NCI-H510A treated with DMSO at 0.1 percent for 48 hours (cell line): Measurements from ENCODE around the gene ERH.
"Not testable (repeated sequence)": the region's sequence is repeated elsewhere in the genome, so short reads cannot be mapped to it uniquely, and the experiment has no call there.

Source experiments
- DNase-seq: peaks from one replicate; lab custom pipeline; 2025; lab: John Stamatoyannopoulos, UW

ERH gene

DNA sequence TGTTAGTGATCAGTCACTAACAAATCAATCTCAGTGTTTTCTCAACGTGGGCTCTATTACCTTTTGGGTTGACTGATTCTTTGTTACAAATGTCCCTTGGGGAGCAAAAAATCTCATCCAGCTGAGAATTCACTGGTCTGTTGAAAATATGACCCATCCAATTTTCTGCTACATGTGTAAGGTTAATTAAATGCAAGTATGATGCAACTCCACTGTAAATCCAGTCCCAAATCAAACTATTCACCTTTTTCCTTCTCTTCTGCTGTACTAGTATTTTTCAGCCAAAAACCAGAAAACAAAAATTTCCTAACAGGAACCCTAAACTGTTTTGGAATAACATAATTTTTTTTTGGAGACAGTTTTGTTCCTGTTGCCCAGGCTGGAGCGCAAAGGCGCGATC lies 2.2 kb downstream of the ERH start:
- DNase-seq, result no peak

DNA sequence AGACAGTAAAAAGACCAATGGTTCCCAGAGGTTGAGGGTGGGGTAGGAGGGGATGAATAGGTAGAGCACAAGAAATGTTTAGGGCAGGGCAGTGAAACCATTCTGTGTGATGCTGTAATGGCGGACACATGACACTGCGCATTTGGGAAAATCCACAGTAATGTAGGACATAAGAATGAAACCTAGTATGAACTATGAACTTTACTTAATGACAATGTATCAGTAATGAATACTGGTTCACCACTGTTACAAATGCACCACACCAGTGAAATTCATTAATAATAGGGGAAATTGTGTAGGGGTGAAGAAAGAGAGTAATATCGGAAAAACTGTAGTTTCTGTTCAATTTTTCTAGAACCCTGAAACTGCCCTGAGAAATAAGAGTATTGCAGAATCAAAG lies 5.6 kb downstream of the ERH start:
- no peak for DNase-seq

DNA sequence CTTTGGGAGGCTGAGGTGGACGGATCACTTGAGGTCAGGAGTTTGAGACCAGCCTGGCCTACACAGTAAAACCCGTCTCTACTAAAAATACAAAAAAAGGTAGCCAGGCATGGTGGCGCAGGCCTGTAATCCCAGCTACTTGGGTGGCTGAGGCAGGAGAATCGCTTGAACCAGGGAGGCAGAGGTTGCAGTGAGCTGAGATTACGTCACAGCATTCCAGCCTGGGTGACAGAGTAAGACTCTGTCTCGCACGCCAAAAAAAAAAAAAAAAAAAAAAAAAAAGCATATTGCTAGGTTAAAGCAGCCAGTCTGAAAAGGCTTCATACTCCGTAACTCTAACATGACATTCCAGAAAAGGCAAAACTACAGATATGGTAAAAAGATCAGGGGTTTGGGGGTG lies 6.7 kb downstream of the ERH start:
- not testable (repeated sequence) for DNase-seq

DNA sequence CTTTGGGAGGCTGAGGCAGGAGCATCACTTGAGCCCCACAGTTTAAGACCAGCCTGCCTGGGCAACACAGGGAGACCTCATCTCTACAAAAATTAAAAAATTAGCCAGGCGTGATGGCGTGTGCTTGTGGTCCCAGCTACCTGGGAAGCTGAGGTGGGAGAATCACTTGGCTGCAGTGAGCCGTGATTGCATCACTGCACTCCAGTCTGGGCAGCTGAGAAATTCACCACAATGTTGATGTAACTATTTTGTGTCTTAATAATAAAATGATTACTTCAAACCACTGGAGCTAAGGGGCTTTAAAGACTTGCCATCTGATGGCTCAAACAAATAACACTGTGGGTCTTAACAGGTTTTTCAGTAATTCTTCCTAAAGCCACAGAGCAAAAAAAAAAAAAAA lies 10.8 kb downstream of the ERH start:
- DNase-seq, result no peak

DNA sequence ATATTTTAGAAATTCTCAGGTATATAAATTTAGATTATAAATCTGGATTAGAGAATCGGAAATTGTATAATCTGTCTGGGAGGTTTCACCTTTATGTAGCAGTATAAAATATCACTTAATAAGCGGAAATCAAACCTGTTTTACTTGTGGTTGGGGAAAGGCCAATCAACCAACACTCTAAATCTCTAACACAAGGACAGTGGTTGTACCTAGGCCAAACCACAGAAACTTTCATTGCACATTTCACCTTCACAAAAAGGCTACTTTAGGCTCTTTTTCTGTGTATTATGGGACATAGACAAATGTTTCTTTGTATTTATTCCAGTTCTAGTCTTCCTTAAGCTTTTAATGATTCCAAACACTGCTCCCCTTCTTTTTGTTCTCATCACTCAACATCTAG lies 19.8 kb downstream of the ERH start:
- DNase-seq, result no peak

DNA sequence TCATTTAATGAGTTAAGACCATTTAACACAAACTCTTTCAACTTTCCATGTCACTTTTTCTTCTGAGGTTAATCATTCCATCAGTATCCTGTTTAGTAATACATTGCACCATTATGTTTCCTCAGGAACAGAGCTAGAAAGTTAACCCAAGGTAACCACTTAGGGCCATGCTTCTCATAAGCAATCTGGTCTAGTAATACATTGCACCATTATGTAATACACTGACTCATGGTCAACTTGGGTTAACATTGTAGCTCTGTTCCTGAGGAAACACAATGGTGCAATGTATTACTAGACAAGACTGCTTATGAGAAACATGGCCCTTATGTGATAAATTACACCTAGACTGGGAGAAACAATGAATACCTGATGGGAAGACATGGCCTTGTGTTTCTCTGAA lies 21.7 kb downstream of the ERH start:
- no peak for DNase-seq

DNA sequence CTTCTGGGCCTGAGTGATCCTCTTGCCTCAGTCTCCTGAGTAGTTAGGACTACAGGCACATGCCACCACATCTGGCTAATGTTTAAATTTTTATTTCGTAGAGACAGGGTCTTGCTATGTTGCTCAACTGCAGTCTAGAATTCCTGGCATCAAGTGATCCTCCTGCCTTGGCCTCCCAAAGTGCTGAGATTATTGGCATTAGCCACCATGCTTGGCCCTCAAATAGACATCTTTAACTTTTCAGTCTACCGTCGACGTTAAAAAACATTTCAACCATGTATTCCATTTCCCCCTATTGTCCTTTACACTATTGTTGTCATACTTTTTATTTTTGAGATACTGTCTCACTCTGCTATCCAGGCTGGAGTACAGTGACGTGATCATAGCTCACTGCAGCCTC lies 22.4 kb downstream of the ERH start:
- no peak for DNase-seq

DNA sequence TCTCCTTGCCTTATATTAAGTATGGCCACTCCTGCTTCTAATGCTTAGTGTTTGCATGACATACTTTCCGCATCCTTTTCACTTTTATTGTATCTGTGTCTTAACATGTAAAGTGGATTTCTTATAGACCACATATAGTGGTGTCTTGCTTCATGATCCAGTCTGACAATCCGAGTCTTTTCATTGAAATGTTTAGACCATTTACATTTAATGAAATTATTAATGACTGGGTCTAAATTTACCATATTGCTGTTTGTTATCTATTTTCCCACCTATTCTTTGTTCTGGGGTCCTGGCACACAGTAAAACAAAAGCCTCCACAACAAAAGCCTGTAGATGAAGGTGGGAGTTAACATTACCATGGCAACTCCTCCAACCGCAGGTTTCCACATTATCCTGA lies 22.9 kb downstream of the ERH start:
- no peak for DNase-seq

DNA sequence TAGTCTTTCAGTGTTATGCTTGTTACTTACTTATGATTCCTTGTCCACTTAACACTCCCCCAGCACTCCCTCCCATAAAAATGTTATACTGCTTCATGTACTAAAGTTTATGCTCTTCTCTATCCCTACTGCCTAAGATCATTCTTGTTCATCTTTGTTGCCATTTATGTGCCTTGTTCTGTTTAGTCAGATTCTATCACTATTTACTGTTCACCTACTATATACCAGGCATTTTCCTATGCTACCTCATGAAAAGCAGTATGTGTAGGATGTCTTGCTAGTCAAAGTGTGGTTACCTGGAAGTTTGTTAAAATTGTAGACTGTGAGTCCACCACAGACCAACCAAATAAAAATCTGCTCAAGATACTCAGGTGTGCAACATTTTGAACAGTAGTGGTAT lies 23.9 kb downstream of the ERH start:
- no peak for DNase-seq

DNA sequence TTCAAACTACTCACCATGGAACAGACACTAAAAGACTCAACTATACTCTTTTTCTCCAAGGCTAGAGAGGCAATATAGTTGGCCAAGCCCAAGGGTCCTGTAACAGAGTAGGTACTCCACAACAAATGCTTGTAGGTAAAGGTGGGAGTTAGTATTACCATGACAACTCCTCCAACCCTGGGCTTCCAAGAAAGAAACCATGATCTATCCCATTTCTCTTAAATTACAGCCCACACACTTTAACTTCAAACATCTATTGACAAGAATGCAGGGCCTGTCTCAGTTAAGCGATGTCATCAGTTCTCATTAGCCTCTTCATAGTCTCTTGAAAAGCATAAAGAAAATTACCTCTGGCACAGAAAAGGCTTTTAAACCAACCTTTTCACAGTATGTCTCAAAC lies 25.0 kb downstream of the ERH start:
- no peak for DNase-seq

DNA sequence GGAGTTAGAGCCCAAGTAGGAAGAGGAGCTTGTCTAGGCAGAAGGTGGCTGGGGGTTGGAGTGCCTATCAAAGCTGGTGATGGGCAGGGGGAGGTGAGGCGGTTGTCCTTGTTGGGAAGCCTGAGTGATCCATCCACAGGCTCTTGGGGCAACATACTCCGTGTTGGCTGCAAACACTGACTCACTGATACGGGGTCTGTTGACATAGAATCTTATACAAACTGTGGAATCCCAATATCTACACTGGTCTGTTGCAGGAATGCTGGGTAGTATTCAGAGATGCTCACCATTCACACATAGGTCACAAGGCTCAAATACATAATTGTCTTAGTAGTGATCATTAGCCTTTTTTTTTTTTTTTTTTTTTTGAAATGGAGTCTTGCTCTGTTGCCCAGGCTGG lies 26.0 kb downstream of the ERH start:
- no peak for DNase-seq

DNA sequence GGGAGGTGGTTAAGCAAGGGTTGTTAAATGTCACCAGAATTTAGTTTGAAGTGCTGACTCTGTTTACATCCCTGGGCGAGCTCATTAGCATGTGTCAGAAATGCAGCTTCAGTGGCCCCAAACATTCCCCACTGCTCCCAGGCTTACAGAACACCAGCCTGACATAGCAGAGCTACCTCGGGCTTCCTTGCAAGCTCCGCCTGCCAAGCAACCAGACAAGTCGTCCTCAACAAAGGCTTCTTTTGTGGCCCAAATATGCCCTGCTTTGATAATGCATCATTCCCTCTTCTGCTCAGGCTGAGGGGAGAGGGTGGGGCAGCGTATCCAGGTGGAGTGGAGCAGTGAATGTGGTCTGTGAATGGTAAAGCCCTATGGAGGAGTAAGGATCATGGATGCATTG lies 28.0 kb downstream of the ERH start:
- no peak for DNase-seq

DNA sequence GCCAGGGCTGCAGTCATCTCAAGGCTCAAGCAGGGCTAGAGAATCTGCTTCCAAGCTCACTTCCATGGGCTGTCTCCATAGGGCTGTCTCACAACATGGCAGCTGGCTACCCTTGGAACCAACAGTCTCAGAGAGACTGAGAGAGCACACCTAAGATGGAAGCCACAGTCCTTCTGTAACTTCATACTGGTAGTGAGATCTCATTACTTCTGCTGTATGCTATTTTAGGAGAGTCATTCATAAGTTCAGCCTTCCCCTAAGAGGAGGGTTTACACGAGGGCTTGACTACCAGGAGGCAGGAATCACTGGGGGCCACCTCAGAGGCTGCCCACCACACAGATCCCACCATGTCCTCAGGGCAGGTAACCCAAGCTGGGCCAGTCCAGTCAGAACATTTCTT lies 29.7 kb downstream of the ERH start:
- no peak for DNase-seq

DNA sequence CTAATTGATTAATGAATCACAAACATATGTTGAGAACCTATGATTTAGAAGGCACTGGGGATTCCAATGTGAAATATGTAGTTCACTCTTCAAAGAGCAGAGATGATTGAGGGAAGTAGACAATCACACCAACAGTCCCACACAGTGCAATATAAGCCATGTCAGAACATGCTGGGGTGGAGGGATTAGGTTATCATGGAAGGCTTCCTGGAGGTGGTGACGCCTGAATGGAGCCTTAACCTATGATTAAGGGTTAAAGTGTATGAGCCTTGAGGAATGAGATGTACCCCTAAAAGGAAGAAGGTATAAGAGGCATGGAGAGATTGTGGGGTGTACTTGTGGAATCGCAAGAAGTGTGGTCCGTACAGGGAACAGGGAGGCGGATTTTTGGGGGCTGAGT lies 31.3 kb downstream of the ERH start:
- no peak for DNase-seq

DNA sequence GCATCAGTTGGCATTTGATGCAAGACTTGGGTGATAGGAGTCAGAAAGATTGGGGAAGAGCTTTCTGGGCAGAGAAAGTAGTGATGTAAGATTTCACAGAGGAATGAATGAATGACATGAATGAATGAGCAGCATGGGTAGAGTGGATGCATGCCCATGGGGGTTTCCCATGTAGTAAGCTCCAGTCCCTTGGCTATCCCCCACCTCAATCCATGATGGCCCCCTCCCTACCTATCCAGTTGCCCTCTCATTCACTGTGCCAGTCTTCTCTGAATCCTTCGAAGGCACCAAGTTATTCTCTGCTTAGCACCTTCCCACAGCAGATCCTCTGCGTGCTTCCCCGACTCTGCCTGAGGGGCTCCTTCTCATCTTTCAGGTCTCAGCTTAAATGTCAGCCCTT lies 32.0 kb downstream of the ERH start:
- DNase-seq, result no peak

DNA sequence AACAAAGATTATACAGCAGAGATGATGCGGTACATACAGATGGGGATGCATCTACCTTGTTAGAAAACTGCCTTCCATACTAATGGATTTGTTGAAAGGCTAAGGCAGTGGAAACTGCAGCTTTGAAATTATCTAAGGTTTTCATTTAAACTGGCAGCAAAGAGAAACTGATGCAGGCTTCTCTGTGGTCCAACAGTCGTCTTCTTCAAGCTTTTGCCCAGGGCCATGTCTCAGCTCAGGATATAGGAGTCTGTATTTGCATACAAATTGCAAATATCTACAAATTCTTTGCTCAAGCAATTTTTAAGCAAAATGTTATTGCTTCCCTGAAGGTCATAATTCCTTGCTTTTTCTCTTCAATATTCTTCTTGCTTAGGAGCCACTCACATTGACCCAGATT lies 33.7 kb downstream of the ERH start:
- no peak for DNase-seq

DNA sequence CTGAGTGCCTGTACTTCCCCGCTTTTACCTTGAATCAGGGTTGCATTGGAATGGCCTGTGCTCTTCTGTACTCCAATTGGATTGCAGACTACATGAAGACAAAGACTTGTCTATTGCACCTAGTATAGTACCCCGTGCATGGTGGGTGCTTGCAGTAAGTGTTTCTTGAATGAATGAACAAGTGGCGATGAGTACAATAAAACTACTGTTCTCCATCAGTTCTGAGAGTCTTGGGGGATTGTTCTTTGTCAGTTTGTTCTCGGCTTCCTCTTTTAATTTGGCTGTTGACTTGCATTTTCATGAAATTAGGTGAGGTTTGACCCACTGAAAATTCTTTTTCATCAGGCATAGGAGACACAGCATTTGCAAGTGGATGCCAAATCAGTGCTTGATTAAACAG lies 34.1 kb downstream of the ERH start:
- DNase-seq, result no peak

DNA sequence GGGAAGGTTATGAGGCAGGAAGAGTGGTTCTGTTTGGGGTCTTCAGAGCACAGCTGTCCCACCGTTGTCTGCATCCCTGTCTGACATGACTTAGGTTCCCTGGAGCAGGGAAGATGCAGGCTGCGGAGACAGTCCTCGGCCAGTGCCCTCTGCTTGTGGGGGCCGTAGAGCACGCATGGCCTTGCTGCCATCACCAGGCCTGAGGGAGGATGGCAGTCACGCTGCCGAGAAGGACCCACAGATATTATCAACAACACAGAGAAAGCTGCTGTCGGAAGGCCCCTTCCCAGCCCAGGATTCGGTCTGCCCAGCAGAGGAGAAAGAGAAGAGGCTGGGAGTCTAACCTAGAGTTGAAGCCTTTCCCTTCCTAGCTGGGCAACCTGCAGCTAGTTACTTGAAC lies 35.0 kb downstream of the ERH start:
- DNase-seq, result no peak

DNA sequence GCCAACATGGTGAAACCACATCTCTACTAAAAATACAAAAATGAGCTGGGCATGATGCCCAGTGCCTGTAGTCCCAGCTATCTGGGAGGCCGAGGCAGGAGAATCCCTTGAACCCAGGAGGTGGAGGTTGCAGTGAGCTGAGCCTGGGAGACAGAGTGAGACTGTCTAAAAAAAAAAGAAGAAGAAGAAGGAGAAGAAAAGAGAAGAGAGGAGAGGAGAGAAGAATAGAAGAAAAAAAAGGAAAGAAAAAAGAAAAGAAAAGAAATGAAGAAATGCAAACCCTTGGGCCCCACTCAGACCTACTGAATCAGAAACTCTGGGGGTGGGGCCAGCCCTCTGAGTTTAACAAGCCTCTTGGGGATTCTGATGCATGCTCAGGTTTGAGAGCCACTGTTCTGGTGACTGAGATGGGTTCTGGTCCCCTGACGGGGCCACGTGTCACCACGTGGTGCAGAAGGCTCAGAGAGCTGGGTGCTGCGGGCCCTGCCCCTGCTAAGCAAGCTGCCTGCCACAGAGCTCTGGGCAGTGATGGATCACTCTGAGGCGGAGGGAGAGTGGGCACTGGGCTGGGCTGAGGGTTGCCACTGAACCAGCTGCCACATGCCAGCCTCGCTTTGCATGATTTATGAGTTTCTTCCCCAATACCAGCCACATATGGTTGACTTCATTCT lies 37.5 kb downstream of the ERH start:
- DNase-seq, result no peak

DNA sequence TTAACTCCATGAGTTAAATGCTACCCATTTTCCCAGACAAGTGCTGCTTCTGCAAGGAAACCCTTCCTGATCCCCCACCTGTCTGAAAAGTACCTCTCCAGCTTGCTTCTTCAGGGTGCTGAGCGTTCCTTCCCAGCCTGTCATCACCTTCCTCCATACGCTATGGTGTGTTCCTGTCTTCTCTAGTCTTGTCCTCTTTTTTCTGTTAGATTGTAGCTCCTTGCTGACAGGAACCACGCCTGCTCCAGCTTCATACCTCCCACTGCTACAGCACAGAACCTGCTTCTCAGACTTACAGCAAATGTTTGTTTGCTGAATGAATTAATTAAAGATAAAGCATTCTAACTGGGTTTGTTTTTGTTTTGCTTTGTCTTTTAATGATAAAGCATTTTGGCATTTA lies 39.1 kb downstream of the ERH start:
- DNase-seq, result no peak

DNA sequence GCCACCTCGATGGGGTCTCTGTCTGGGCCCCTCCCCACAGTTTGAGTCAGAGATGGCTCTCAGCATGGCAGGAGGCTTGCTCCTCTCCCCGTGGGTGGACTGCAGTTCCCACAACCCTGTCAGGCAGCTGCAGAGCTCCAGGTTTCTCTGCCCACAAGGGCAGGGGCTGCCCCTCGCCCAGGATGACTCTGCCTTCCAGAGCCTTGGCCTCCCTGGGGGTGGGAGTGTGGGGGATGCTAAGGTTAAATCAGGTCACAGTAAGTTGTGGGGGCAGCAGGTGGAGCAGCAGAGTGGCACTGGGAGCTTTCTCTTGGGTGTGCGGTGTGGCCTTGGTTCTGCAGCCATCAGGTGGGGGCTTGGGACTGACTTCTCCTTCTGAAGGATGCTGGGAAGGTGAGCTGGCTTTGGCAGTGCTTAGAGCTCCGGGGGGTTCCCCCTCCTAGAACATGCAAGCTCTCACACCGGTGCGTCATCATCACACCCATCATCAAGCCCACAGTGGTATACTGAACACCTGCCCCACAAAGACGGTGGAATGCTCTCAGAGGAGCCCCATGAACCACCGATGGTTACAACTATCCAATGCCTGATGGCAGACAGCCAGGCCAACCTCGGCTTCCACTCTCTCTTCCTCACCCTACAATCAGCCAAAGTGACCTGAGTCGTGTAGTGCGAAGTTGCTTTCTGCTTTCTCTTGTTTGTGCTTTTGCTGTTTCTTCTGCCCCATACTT lies 39.7 kb downstream of the ERH start:
- no peak for DNase-seq

DNA sequence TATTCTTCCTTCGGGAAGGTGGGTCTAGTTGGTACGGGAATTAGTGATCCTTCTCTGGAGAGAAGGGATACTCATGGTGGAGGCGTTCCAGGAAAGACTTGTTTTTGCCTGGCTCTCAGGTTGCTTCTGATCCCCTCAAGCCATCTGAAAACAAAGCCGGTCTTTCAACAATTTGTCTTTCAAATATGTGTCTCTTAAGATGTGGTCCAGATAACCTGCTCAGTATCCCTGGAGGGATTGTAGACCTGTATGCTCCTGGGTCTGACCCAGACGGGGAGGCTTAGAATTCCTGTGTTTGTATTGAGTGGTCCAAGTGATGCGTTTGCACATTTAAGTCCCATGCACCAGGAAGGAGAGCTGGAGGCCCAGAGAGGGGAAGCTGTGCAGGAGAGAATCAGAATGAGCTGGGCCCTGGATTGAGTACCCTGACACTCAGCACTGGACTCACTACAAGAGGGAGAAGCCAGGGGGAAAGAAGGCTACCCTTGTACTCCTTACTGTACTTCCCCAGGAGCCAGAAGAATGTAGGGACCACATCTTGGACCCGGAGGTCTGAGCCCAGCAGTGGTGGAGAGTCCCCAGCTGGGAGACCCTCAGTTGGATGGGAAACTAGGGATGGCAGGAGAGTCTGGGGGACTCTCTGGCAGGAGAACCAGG lies 40.4 kb downstream of the ERH start:
- DNase-seq, result no peak

DNA sequence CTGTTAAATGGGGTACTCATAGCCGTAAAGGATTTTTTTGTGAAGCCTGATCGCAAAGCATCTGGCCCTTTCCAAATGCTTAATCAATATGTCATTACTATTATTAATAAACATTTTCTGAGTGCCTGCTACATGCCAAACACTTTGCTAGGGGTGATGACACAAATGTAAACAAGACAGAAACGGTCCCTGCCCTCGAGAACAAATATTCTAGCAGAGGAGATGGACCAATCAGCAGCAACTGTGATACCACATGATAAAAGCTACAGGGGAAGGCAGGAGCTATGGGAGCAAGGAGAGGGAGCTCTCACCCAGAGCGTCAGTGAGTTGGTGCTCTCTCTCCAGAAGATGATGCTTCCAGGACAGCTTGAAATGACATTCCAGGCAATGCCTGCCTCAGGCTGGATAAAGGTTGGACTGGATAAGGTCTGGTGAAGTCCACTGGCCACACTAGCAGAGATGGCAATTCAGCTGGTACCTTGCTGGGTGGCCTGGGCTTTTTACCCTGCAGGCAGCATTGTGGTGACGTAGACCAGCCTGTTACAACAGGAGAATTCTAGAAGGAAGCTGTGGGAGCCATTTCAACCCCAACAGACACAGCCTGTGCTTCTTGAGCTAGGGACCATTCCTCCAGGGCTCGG lies 41.1 kb downstream of the ERH start:
- peak; percentile 68 for DNase-seq
